GM12874 (cell line): ENCODE data around the gene DGKI.

Experiments
- CTCF ChIP-seq: IDR thresholded peaks from 2 replicates; pipeline ENCODE4 v1.5.1; 2011; ENCODE audit warnings: low read depth, mild to moderate bottlenecking, control low read depth, low read length, moderate library complexity; ENCODE audit not compliant: insufficient read depth

DGKI gene

GRCh38 chr7:137656227-137656849, 190.4 kb downstream of the DGKI start:
- peak; percentile 69 for TF ChIP-seq CTCF

GRCh38 chr7:137655804-137656203, 191.0 kb downstream of the DGKI start:
- no peak for TF ChIP-seq CTCF

- TF ChIP-seq CTCF = no peak
Observed at GRCh38 chr7:137652721-137653120, 194.1 kb downstream of the DGKI start.

- TF ChIP-seq CTCF = no peak
Observed at GRCh38 chr7:137647905-137648565, 198.7 kb downstream of the DGKI start.

GRCh38 chr7:137642472-137642871, 204.3 kb downstream of the DGKI start:
- TF ChIP-seq CTCF = no peak

GRCh38 chr7:137642031-137642430, 204.7 kb downstream of the DGKI start:
- no peak for TF ChIP-seq CTCF

- TF ChIP-seq CTCF = no peak
Observed at GRCh38 chr7:137636376-137636775, 210.4 kb downstream of the DGKI start.
